22Rv1 (cell line): ENCODE results near the gene TATDN2.

Source experiments
- H3K27ac ChIP-seq: fragments of 450-650 bp; 2 replicates; pipeline ENCODE4 v1.5.1; 2017
- ZFX ChIP-seq: fragments of 450-650 bp; IDR thresholded peaks from 2 replicates; pipeline ENCODE4 v1.6.1; 2017; ENCODE audit warnings: antibody characterized with exemption, borderline replicate concordance
- TF ChIP-seq, protein P1 (sequence below): fragments of 450-650 bp; IDR thresholded peaks from 2 replicates; pipeline ENCODE4 v1.5.1; 2017; ENCODE audit warnings: mild to moderate bottlenecking

The TATDN2 gene, protein sequence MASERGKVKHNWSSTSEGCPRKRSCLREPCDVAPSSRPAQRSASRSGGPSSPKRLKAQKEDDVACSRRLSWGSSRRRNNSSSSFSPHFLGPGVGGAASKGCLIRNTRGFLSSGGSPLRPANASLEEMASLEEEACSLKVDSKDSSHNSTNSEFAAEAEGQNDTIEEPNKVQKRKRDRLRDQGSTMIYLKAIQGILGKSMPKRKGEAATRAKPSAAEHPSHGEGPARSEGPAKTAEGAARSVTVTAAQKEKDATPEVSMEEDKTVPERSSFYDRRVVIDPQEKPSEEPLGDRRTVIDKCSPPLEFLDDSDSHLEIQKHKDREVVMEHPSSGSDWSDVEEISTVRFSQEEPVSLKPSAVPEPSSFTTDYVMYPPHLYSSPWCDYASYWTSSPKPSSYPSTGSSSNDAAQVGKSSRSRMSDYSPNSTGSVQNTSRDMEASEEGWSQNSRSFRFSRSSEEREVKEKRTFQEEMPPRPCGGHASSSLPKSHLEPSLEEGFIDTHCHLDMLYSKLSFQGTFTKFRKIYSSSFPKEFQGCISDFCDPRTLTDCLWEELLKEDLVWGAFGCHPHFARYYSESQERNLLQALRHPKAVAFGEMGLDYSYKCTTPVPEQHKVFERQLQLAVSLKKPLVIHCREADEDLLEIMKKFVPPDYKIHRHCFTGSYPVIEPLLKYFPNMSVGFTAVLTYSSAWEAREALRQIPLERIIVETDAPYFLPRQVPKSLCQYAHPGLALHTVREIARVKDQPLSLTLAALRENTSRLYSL

DNA sequence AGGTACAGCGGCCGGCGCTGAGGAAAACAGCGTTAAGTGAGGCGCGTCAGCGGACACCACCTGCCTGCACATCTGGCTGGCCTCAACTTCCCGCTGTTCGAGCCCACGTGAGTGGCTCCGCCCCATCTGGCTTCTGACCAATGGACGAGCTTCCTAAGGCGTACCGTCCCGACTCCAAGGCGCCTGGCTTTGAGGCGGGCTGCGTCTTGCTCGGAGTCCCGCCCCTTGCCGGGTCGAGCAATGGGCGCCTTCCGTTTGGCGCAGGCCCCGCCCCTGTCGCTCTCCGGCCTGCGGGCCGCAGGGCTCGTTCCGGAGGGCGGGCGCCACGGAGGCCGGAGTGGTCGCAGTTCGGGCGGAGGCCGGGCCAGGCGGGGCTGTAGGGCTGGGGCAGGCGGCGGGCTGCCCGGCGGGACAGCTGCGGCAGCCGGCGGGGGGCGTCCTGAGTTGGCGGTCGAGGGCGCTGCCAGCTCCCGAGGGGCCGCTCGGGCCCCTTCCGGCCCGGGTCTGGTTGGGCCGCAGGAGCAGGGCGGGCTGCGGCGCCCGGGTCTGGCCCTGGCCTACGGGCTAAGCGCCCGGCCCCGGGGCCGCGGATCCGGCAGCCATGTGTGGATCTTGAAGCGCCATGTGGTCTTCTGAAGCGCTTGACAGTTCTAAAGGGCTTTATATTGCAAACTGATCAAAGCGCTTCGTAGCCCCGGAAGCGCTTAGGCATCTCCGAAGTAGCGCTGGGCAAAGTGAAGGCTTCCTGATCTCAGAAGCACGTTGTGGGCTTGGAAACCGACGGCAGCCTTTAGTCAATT, at the start of gene TATDN2:
TSS of gene TATDN2 (plus strand) at position 276 of the 800 bp plus-strand sequence. CDS start 742 bp downstream, outside the sequence.
- TF ChIP-seq, protein P1, sequence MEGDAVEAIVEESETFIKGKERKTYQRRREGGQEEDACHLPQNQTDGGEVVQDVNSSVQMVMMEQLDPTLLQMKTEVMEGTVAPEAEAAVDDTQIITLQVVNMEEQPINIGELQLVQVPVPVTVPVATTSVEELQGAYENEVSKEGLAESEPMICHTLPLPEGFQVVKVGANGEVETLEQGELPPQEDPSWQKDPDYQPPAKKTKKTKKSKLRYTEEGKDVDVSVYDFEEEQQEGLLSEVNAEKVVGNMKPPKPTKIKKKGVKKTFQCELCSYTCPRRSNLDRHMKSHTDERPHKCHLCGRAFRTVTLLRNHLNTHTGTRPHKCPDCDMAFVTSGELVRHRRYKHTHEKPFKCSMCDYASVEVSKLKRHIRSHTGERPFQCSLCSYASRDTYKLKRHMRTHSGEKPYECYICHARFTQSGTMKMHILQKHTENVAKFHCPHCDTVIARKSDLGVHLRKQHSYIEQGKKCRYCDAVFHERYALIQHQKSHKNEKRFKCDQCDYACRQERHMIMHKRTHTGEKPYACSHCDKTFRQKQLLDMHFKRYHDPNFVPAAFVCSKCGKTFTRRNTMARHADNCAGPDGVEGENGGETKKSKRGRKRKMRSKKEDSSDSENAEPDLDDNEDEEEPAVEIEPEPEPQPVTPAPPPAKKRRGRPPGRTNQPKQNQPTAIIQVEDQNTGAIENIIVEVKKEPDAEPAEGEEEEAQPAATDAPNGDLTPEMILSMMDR: no peak
- TF ChIP-seq ZFX: peak; percentile 59; the same call in 1 of the 2 replicates
- peak within 1 kb of the TSS; percentile 82 for H3K27ac ChIP-seq

DNA sequence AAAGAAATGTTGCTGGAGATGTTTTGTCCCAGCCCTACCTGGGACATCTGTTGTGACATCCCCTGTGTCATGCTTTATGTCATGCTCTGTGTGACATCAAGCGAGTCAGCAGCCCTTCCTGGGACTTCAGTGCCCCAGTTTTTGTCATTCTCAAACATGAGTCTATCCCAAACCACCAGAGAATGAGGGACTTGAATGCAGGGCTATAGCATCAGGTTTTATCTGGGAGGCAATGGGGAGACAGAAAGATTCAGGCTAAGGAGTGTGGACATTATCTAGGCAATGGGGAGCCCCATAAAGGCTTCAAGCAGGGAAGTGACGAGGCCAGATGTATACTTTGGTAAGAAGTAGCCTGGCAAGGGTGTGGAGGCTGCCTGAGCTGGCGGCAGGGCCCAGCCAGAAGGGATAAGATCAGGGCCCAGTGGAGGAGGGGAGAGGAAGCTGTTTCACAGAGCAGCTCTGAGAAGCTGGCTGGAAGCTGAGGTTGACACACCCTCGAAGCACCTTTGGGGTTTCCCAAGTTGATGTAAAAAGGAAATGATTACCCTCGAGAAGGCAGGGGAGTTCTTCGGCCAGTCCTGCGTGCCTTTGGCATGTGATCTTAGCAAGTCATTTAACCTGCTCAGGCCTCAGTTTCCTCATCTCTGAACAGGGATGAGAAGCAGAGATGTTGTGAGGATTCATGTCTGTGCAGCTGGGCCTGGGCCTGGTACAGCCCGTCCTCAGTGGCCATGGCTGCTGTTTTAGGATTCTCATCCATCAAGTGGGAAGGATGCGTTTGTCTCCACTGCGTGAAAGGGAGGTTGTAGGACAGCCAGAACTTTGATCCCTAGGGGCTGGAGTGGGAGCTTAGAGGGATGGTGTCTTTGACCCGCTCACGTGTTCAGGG, 49.3 kb upstream of the TATDN2 start:
- TF ChIP-seq, protein P1: no peak
- TF ChIP-seq ZFX: no peak
- no peak overlapping the region for H3K27ac ChIP-seq

DNA sequence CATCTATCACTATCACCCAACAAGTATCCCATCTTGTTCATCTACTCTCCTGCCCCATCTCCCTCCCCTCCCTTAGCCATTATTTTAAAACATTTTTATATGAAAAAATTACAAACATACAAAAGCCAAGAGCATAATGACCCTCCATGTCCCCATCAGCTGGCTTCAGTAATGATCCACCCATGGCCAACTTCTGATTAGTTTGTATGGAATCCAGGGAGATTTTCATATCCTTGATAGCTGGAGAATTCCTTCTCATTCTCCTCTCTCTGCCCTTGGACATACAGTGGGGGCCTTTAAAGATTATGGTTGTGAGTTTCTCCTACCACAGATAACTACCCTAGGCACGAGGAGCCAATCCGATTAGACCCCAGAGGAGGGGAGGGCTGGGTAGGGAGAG, 43.3 kb upstream of the TATDN2 start:
- no peak for TF ChIP-seq ZFX
- TF ChIP-seq, protein P1: no peak
- peak overlapping the region; percentile 84 for H3K27ac ChIP-seq

DNA sequence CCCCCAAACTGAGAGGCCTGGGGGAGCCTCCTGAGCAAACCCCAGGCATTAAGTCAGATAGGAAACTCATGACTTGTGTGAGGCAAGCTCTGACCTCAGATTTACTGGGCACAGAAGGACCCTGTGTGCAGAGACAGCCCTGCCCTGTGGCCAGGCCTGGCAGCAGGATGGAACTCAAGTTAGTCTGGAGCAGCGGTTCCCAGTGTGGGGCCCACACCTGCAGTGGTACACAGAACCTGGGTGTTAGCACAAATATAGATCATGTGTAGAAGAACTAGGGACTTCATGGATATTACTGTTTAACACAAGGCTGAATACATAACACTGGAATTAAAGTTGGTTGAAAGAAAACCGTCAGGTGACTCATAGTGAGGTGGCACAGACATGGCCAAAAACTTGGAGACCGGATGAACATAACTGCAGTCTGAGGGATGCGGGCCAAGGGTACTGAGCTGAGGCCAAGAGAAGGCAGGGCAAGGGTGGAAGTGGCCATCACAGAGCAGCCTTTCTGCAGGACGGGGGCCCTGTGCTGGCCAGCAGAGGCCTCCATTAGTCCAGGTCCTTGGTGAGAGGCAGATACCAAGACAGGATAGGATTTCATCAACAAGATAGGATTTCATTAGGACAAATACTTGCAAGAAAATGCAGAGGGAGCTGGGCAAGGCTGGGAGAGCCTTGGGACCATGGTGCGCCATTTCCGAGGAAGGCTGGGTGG, 42.7 kb upstream of the TATDN2 start:
- H3K27ac ChIP-seq: peak overlapping the region; percentile 84
- TF ChIP-seq, protein P1: no peak
- TF ChIP-seq ZFX: no peak

DNA sequence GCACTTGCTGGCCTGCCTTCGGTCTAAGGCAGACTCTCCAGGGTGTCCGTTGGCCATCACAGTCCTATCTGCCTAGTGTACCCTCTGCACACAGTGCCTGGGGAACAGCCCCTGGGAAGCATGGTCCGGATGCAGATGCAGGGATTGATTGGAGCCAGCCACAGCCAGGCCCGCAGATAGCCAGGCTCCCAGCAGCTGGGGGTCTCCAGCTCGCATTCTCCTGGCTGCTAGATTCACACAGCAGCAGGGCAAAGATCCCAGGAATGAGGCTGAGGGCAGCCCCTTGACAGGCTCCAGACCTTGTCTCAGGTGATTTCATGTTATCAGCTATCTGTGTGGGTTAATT, 42.1 kb upstream of the TATDN2 start:
- H3K27ac ChIP-seq: peak overlapping the region; percentile 84
- TF ChIP-seq ZFX: no peak
- TF ChIP-seq, protein P1: no peak

DNA sequence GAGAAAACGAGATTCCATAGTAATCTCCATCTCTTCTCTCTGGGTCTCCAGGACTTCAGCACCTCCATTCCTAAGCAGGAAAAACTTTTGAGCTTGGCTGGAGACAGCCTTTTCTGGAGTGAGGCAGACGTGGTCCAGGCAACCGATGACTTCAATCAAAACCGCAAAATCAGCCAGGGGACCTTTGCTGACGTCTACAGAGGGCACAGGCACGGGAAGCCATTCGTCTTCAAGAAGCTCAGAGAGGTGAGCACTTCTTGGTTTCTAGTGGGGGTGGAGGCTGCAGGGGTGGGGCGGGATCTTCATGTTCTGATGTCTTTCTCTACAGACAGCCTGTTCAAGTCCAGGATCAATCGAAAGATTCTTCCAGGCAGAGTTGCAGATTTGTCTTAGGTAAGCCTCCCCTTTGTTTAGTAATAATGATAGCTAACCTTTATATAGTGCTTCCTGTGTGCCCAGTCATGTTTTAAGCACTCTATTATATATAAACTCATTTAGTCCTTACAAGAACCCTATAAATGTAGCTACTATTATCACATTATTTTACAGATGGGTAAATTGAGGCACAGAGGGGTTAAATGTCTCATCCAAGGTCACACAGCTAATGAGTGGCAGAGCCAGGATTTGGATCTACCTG, 35.0 kb upstream of the TATDN2 start:
- no peak overlapping the region for H3K27ac ChIP-seq
- TF ChIP-seq, protein P1: no peak
- TF ChIP-seq ZFX: no peak
